GM21723 (cell line): Measurements from ENCODE around the gene FGFRL1.
A peak's percentile ranks its signal among the peaks of the same experiment; 100 is the strongest.
"Not testable (repeated sequence)": the region's sequence is repeated elsewhere in the genome, so short reads cannot be mapped to it uniquely, and the experiment has no call there.

Source experiments
- ATAC-seq: cut with Tn5 transposase; IDR thresholded peaks from one replicate; pipeline ENCODE4 v1.9.1; 2021; ENCODE audit warnings: mild to moderate bottlenecking, moderate library complexity; ENCODE audit not compliant: unreplicated experiment

FGFRL1 gene

DNA sequence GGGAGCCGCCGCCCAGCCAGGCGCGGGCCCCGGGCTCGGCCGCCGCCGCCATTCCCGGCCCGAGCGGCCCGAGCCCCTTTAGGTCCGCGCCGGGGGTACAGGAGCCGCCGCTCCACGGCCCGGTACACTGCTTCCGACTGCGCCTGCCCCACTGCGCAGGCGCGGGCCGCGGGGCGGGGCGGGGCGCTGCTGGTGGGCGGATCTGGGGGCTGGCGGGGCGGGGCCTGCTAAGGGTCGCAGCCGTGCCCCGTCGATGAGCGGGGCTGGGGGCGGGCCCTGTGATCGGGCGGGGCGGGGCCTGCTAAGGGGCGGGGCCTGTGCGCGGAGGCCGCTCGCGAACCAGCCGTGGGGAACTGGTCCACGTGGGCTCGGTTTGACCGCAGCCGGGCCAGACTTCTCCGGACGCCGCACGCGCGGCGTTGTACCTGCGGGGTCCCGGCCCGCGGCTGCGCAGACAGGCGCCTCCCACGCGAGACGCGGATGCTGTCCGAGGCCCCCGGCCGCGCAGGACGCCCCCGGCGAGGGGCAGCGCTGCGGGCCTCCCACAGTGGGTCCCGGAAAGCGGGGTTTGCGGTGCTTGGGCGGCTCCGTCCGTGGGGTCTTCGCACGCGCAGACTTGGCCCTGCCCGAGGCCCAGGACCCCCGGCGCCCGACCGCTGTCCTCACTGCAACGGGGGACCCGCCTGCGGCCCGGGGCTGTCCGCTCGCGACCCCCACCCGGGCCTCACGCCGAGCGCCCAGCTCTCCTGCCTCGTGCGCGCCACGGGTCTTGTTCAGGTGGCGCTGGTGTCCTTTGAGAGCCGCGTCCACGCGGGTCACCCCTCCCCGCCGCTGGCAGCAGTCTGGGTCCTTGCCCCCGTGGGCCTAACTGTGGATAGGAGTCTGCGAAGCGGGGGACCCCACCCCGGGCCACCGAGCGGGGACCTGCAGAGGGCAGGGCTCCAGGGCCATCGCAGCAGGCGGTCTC lies 37.7 kb upstream of the FGFRL1 start, which contains the start of gene DGKQ:
Gene DGKQ (minus strand): TSS at position 139 of the 967 bp plus-strand sequence. CDS start 87 bp downstream, at position 52.
- peak; percentile 57 for ATAC-seq

DNA sequence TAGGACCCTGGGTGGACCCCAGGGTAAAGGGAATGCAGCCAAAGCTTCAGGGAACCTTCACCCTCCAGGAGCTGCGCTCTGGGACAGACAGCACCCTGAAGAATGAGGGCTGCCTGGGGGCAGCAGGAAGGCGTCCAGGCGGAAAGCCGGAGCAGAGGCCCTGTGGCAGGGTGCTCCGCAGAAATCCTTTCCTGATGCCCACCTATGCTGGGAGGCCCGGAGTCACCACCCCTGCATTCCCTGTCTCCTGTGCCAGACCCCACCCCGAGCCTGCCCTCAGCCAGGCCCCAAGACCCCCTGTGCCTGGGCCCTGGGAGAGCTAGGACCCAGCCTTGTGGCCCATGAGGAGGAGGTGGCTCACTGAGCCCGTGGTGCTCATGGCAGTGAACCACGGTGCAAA lies 36.8 kb upstream of the FGFRL1 start:
- no peak for ATAC-seq

DNA sequence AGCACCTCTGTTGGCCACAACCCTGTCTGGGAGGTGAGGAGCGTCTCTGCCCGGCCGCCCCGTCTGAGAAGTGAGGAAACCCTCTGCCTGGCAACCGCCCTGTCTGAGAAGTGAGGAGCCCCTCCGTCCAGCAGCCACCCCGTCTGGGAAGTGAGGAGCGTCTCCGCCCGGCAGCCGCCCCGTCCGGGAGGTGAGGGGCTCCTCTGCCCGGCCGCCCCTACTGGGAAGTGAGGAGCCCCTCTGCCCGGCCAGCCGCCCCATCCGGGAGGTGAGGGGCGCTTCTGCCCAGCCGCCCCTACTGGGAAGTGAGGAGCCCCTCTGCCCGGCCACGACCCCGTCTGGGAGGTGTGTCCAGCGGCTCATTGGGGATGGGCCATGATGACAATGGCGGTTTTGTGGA lies 35.4 kb upstream of the FGFRL1 start:
- ATAC-seq = not testable (repeated sequence)

DNA sequence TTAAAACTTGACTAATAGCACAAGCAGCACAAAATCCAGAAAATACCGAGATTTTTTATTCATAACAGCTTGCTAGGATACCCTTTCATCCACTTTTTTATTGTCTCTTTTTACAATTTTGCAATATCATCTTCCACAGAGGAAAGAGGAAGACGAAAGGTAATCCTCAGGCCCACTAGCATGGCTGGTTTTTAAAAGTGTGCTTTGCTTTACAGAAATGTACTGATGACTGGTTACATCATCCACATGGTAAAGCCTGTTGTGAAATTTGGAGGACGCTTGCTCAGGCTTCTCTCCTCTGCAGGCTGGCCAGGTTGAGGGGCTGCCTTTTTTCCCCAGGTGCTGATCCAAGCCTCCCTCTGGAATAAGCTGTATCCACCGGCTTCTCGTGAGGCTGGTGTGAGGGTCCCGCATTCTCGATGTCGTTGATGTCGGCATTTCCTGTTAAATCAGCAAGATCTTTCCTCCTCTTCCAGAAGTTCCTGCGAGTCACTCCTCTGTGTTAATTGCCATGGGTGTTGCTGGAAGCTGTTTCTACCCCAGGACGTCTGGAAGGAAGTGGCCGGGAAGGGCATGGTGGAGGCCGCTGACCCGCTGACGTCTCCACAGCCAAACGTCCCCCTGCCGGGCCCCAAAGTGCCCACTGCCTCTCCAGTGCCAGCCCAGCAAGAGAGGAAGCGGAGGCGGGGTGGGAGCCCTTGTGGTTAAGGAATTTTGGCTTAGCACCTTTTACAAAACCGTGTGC lies 32.3 kb upstream of the FGFRL1 start:
- ATAC-seq = no peak

DNA sequence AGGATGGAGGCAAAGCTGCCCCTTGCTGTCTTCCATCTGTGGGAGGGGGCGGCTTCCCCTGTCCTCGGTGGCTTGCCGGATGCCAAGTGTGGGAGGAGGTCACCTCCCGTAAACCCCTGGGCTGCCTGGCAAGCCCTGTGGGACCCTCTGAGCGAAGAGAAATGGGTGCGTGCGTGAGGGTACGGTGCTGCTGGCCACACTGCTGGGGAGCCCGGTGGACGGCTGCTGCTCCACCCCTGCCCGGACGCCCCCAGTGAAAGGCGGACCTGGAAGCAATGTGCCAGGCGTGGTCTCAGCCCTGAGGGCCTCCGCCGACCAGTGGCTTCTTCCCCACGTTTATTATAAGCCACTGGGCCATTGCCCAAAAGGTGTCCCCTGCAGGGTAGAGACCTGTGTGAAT lies 29.1 kb upstream of the FGFRL1 start:
- ATAC-seq = no peak

DNA sequence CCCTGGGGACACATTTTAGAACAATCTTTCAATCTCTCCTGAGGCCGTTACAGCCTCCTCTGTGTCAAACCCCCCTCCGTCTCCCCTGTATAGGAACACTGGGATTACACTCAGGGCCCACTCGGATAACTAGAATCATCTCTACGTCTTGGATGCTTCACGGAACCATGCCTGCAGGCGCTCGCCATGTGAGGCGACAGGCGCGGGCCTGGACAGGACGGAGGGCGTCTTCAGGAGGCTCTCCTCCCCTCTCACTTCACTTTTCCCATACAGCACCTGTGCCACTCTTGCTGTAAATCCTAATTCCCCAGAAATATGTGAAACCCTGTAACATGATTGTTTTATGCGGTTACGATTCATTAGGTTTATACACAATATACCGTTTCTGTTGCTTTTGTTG lies 28.6 kb upstream of the FGFRL1 start:
- no peak for ATAC-seq

DNA sequence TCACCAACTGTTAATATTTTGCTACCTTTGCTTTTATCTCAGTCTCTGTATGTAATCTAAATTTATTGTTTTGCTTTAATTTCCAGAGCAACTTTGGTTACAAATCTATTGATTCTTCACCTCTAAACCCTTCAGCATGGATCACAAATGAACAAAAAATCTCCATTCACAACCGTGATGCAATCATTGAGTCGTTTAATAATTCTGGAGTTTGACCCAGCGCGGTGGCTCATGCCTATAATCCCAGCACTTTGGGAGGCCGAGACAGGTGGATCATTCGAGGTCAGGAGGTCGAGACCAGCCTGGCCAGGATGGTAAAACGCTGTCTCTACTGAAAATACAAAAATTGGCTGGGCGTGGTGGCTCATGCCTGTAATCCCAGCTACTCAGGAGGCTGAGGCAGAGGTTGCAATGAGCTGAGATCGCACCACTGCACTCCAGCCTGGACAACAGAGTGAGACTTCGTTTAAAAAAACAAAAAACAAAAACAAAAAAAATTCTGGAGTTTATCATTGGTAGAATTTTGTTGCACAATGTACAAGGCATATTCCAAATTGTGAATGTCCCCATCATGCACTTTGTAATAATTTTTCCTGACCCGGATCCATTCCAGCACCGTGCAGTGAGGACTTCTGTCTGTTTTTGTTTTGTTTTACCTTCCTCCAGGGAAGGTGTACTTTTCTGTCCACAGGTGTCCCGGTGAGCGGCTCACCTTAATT lies 26.9 kb upstream of the FGFRL1 start:
- ATAC-seq = no peak

DNA sequence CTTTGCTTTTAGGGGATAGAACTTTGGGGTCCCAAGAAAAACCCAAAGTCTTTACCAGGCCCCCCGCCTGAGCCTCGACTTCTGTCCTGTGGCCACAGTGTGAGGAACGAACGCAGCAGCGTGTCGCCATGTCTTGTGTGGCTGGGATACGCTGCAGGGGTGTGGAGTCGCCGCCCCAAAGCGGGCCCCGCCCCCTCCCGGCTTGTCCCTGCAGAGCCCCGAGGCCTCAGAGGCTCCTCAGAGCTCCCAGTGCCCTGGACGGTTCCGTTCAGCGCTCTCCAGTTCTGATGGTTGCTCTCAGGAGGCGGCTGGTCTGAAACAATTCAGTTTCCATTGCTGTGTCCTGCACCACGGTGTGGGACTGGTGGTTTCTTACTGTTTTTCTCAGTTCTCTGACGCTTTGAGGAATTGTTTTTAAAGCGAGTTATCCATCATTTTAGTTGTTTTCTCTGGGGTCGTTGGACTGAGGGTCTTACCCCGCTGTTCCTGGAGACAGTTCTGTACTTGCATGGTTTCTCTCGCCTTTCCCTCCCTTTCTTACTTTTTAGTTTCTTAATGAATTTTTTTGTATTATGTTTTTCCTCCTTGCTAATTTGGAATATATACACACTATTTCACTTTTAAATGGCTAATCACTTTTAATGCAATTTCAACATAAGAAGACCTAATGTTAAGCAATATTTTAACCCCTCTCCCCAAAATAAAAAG lies 26.1 kb upstream of the FGFRL1 start:
- no peak for ATAC-seq

DNA sequence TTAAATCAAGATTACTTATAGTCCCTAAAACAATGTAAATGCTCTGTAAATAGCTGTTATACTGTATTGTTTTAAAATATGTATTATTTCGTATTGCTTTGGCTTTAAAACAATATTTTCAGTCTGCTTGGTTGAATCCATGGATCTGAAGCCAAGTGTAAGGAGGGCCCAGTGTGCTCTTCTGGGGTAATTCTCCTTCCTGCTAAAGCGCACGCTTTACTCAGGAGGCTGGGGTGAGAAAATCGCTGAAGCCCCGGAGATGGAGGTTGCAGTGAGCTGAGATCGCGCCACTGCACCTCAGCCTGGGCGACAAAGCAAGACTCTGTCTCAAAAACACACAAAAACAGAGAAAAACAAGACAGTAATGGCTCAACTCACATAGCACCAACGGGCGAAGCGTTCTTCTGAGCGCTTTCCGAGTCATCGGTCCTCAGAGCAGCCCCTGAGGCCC lies 25.0 kb upstream of the FGFRL1 start:
- ATAC-seq = peak; percentile 28

DNA sequence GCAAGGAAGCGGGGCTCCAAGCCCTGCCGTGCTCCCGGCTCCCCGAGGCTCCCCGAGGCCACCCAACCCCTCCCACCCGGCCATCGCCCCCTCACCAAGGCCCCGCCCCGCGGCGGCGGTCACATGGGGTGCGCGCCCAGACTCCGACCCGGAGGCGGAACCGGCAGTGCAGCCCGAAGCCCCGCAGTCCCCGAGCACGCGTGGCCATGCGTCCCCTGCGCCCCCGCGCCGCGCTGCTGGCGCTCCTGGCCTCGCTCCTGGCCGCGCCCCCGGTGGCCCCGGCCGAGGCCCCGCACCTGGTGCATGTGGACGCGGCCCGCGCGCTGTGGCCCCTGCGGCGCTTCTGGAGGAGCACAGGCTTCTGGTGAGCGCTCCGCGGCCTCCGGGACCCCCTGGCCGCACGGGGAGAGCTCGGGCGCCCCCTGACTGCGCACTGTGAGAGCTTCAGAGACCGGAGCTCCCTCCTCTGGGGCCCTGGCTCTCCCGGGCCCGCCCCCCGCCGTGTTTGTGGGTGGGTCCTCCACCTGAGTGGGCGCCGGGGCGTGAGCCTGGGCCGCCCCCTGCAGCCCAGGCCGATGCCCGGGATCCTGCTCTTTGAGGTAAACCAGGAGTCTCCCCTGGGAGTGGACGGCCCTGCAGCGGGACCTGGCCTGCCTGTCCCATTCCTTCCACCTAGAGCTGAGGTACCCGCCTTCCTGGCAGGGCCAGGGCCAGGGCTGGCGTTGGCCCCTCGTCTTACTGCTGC lies 24.4 kb upstream of the FGFRL1 start, which contains the start of gene IDUA:
Gene IDUA (plus strand): TSS at position 166 of the 745 bp plus-strand sequence. CDS start 41 bp downstream, at position 207.
- peak; percentile 80 for ATAC-seq

DNA sequence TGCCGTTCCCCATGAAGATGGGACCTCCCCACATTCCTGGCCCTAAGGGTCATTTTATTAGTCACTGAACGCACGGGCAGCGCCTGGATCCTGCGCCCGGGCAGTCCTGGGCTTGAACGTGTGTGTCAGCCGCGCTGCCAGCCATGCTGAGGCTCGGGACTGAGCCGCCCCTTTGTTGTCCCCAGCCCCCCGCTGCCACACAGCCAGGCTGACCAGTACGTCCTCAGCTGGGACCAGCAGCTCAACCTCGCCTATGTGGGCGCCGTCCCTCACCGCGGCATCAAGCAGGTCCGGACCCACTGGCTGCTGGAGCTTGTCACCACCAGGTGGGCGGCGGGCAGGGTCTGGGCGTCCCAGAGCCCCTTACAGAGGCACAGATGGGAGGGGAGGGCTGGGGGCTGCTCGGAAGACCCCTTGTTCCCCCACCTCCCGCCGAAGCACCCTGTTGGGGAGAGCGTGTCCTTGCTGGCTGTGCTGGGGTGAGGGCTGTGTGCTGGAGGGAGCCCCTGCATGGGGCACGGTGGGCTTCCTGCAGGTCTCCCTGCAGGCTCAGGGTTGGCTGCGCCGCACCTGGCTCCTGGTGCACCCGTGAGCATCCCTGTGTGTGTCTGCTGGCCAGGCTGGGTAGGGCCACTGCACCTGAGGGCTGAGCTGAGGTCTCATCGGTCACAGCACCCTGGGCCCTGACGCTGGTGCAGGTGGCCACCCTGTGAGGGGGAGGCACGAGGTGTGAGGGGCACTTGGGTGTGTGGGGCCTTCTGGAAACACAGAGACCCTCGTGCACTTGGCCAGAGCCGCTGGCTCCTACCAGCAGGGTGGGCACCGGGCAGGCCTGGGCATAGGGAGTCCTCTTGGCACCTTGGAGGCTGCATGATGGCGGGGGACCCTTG lies 23.6 kb upstream of the FGFRL1 start:
- ATAC-seq = no peak

DNA sequence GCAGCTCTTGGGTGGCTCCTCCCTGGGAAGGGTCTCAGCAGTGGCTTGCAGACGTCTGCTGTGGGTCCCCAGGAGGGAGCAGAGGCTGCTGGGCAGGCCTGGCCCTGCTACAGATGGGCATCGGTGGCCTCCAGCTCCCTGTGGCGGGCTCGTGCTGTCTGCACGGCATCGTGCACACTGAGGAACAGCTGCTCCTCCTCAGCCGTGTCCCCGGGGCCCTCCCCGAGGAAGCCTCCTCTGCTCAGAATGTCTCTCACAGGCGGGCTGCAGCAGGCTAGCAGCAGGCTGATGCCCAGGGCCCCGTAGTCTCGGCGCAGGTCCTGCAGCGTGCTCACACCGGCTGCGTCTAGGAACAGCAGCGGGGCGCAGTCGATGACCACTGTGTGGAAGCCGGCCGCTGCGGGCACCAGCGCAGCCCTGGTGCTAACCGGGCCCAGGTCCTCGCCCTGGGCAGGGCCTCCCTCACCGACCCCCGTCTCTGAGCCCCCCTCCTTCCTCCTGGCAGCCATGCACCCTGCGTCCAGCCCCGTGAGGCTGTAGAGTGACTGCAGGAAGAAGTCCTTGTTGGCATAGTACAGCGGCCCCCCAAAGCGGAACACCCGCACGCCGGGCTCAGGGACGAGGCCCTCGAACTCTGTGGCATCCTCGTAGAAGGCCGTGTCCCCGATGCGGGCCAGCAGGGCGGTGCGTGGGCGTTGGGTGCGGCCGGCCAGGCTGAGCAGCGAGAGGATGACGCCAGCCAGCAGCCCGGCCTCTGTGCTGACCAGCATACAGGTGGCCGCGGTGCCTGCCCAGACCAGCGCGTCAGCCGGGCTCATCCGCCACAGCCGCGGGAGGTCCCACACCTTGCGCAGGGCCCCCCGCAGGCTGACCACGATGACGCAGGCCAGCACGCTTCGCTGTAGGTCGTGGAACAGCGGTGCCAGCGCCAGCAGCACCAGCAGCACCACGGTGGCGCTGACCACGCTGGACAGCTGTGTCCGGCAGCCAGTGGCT lies 22.4 kb upstream of the FGFRL1 start:
- ATAC-seq = no peak

DNA sequence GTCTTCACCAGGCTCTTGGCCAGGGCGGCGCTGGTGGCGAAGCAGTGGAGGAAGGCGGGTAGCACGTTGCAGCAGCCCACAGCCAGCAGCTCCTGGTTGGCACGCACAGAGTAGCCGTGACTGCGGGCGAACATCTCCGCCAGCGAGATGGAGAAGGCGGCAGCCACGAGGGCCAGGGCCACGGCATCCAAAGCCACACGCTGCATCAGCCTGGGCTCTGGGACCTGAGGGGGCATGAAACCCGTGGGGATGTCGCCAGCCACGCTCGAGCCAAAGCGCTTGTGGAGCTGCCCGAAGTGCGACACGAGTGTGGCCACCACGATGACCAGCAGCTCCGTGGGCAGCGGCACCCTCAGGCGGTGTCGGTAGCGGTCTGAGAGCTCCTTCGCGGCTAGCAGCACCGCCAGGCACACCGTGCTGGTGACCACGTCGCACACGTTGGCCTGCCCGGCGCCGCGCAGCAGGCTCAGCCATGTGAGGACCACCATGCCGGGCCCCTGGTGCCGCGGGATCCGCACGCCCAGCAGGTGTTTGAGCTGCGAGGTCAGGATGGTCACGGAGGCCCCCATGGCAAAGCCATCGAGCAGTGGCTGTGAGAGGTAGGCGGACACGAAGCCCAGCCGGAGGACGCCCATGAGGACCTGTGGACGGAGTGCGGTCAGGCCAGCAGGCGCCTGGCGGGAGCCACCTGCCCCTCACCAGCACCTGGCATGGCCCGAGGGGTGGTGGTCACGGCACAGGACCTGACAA lies 21.5 kb upstream of the FGFRL1 start:
- no peak for ATAC-seq

DNA sequence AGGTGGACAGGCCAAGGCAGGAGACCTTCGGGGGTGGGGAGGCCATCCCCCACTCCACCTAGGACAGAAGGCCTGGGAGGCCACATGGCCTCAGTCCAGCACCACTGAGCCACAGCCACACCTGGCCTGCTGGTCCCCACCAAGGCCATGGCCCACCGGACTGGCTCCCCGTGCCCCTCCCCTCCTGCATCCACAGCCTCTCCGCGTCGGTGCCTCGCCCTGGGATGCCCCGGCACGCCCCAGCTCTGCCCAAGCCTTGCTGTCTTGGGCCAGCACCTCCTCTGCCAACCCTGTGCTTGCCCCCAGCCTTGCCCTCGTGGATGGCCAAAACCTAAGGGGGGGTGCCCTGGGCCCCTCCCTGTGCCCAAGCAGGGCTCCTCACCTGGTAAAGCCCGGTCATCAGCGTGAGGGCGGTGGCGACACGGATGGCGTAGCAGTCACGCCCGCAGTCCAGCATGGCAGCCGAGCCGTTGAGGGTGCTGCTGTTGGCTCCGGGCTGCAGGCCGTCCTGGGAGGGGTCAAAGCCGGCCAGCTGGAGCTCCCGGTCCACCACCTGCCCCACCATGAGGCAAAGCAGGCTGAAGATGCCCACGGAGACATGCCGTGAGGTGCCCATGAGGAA lies 20.6 kb upstream of the FGFRL1 start:
- ATAC-seq = no peak

DNA sequence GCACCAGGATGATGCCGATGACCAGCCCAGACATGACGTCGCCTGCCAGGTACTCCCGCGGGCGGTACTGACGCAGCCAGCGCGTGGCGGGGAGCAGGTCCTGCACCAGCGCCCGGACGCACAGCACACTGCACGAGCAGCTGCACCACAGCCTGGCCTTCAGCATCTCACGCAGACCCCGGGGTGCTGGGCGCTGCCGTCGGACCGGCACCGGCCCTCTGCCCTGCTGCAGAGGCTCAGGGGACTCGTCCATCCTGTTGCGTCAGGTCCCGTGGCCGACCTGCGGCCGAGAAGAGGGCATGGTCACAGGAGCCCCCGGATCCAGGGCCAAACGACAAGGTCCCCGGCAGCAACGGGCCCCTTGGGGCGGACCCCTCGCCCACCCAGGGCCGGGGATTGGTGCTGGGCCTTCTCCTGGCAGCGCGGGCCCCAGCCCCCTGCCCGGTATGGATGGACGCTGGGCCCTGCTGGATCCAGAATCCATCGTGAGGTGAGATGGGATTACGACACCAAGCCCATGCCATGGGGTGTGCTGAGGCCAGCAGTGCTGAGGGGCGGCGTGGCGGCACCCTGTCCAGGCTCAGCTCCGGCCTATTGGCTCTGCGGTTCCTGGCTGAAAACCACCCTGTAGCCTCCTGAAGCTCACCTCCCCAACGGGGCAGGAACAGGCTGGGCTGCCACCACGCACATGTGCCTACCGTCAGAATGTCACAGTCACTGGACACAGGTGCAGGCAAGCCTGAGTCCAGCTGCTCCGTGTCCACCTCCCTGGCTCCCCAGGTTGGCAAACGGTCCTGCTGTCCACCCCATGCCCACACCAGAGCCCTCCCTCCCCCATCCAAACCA lies 19.8 kb upstream of the FGFRL1 start:
- ATAC-seq = no peak
